Measurements from ENCODE around the gene SFTPA2. TPM values are rescaled to one million over a fixed set of nuclear protein-coding genes. Genes with fewer than 3 reads are reported as not detected.

The SFTPA2 gene
- total RNA-seq: not detected

GRCh38 chr10:79560160-79560709 is at the start of gene SFTPA2:
Gene SFTPA2 (minus strand): TSS chr10:79560407. CDS start chr10:79559483, 924 bp downstream.

DNA sequence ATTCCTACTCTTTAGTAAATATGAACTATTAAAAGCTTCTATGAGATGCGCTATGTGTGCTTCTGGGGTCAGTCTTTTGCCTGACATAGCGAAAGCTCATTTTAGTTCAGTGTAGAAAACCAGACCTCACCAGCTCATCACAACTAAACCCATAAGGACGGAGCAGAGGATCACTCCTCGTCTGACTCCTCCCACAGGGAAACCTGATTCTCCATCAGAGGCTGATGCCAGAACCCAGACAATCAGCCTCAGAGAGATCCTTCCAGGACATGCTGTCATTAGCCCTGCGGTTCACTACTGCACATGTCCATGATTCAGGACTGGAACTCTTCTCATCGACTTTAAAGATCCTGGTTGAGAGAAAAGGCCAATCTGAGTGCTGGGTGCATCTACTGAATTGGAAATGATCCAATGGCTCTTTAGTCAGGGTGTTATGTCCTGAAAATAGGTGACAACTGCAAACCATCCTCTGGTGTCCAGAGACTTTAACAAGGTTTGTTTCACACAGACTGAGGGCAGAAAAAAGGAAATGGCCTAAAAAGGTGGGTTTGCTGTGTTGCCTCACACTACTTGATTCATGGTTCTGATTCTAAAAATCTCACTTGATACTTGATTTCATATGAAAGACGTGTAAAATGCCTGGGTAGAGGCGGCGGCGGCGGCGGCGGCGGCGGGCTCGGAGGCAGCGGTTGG is 48.2 kb downstream of the SFTPA2 start, which contains the start of gene EIF5AL1:
EIF5AL1 (plus strand) TSS at position 643 of the 693 bp plus-strand sequence. CDS start 117 bp downstream, outside the sequence.

Small RNA genes lying within 50 kb of the gene (small RNA-seq; reads per million reads assigned to genes)
- gene BX248123.2 (not detected), gene RPS12P18 (not detected)

Other genes with a start within 250 kb of the SFTPA2 start
- 12.0 TPM for gene PPIF, start 212.9 kb downstream of the SFTPA2 start, total RNA-seq
- 15.2 TPM for gene ZCCHC24, start 114.8 kb downstream of the SFTPA2 start, total RNA-seq
- 0.23 TPM for gene EIF5AL1, start 47.9 kb downstream of the SFTPA2 start, total RNA-seq
- gene SFTPA1, start 50.5 kb upstream of the SFTPA2 start, total RNA-seq: not detected
- gene NUTM2B, start 142.8 kb upstream of the SFTPA2 start, total RNA-seq: 0.46 TPM

Data from diencephalon (tissue), 1 donor.